Calu3 (cell line): ENCODE results near the gene UBQLNL. TPM values are rescaled to one million over a fixed set of nuclear protein-coding genes. Genes with fewer than 3 reads are reported as not detected.

Experiments
- BruUV-seq: library from RNA; stranded (reverse); fragments of 400-500 nt; replicated peaks from 2 replicates; lab custom pipeline; 2021; lab: Mats Ljungman, UMichigan
- CTCF ChIA-PET: fragments of 300-600 bp; sonication (Branson Sonifier 250); formaldehyde crosslinking; loops from one replicate; lab custom pipeline; 2022; ENCODE audit warnings: antibody characterized with exemption; lab: Charles Lee
- DNase-seq: peaks from one replicate; pipeline ENCODE4 v3.0.0; 2022
- H3K27ac Mint-ChIP-seq: one replicate; pipeline ENCODE4 v1.8.0; 2022; ENCODE audit warnings: mixed read lengths; ENCODE audit not compliant: unreplicated experiment
- H3K27me3 Mint-ChIP-seq: one replicate; pipeline ENCODE4 v1.8.0; 2022; ENCODE audit warnings: mixed read lengths; ENCODE audit not compliant: unreplicated experiment
- H3K36me3 Mint-ChIP-seq: one replicate; pipeline ENCODE4 v1.8.0; 2022; ENCODE audit warnings: mild to moderate bottlenecking, moderate library complexity, mixed read lengths; ENCODE audit not compliant: insufficient read depth, unreplicated experiment
- H3K4me1 Mint-ChIP-seq: one replicate; pipeline ENCODE4 v1.8.0; 2022; ENCODE audit warnings: mild to moderate bottlenecking, low read depth, mixed read lengths; ENCODE audit not compliant: unreplicated experiment
- H3K4me3 Mint-ChIP-seq: one replicate; pipeline ENCODE4 v1.8.0; 2022; ENCODE audit warnings: mild to moderate bottlenecking, low read depth, moderate library complexity, mixed read lengths; ENCODE audit not compliant: unreplicated experiment
- H3K9me3 Mint-ChIP-seq: one replicate; pipeline ENCODE4 v1.8.0; 2022; ENCODE audit warnings: low read depth, mixed read lengths; ENCODE audit not compliant: unreplicated experiment
- CTCF ChIP-seq: fragments of 200-600 bp; IDR thresholded peaks from one replicate; pipeline ENCODE4 v1.8.0; 2022; ENCODE audit warnings: antibody characterized with exemption; ENCODE audit not compliant: unreplicated experiment
- intact Hi-C: fragments of 100-400 bp; cut with micrococcal nuclease; formaldehyde crosslinking; loops from one replicate; pipeline ENCODE4 v1.10.0; 2022; ENCODE audit not compliant: unreplicated experiment
- total RNA-seq: library from RNA; stranded (reverse); gene quantifications from 2 replicates; pipeline ENCODE4 v1.2.3, GENCODE V29; 2022

Gene UBQLNL
- total RNA-seq, 1 experiment from 2014 or later, result 0.14 TPM

- BruUV-seq, result no TSS peak
- TF ChIP-seq CTCF, result no peak
- no peaks in the 10 kb centered on the region for H3K36me3 Mint-ChIP-seq
Measured at GRCh38 chr11:5488798-5489399, 27.6 kb downstream of the UBQLNL start.

GRCh38 chr11:5488385-5488784 lies 28.1 kb downstream of the UBQLNL start, which contains the start of gene OR52D1:
TSS of gene OR52D1 (plus strand) at chr11:5488685. CDS start at chr11:5488707, 22 bp downstream.
- no peak within 1 kb of the TSS for H3K27ac Mint-ChIP-seq
- no peak for TF ChIP-seq CTCF
- H3K27me3 Mint-ChIP-seq, result peaks cover 41% of the 10 kb centered on the region
- H3K36me3 Mint-ChIP-seq, result no peaks in the 10 kb centered on the region
- no TSS peak for BruUV-seq
- CTCF ChIA-PET, result no interaction called here
- intact Hi-C loops, result no loop called here
- DNase-seq, result no peak
- no peak within 1 kb of the TSS for H3K4me3 Mint-ChIP-seq
- no peaks in the 10 kb centered on the region for H3K4me1 Mint-ChIP-seq
- H3K9me3 Mint-ChIP-seq, result no peaks in the 10 kb centered on the region

More at GRCh38 chr11:5488798-5489399, 27.6 kb downstream of the UBQLNL start:
- no peaks in the 10 kb centered on the region for H3K4me1 Mint-ChIP-seq
- DNase-seq, result no peak
- CTCF ChIA-PET, result interaction anchor here (0.6 kb wide), 1 partner anchor 177 kb away, joined by 4 read pairs; no protein-coding TSS in a partner anchor
- no peaks in the 10 kb centered on the region for H3K9me3 Mint-ChIP-seq
- no peak overlapping the region for H3K4me3 Mint-ChIP-seq
- no peak overlapping the region for H3K27ac Mint-ChIP-seq
- intact Hi-C loops, result no loop called here
- H3K27me3 Mint-ChIP-seq, result peaks cover 41% of the 10 kb centered on the region

GRCh38 chr11:5486421-5486820 lies 30.1 kb downstream of the UBQLNL start:
- Mint-ChIP-seq H3K36me3 (no peaks in the 10 kb centered on the region), H3K9me3 (no peaks in the 10 kb centered on the region), H3K4me1 (no peaks in the 10 kb centered on the region), H3K27ac (no peak overlapping the region), H3K4me3 (no peak overlapping the region), H3K27me3 (peaks cover 28% of the 10 kb centered on the region)
- intact Hi-C loops, result no loop called here
- no TSS peak for BruUV-seq
- CTCF ChIA-PET, result no interaction called here
- no peak for DNase-seq
- TF ChIP-seq CTCF, result no peak

- Mint-ChIP-seq H3K9me3 (no peaks in the 10 kb centered on the region), H3K4me1 (no peaks in the 10 kb centered on the region), H3K36me3 (no peaks in the 10 kb centered on the region), H3K27me3 (peaks cover 24% of the 10 kb centered on the region), H3K4me3 (no peak overlapping the region), H3K27ac (no peak overlapping the region)
- CTCF ChIA-PET, result no interaction called here
- TF ChIP-seq CTCF, result no peak
- intact Hi-C loops, result no loop called here
- BruUV-seq, result no TSS peak
- no peak for DNase-seq
Measured at GRCh38 chr11:5486003-5486402, 30.5 kb downstream of the UBQLNL start.
